GM23338 (cell line): ENCODE results near the gene CTTNBP2.

Experiments
- CTCF ChIP-seq, 2 experiments: fragments of 200-600 bp in 1 of 2; sonication (generic) in 1 of 2; conservative IDR thresholded peaks; 2 replicates each; pipeline versions ENCODE4 v1.5.1 to v1.6.1; 2016 to 2017; ENCODE audit warnings: antibody characterized with exemption in 2 of 2, low read depth in 2 of 2, mild to moderate bottlenecking in 2 of 2, moderate library complexity in 1 of 2
- POLR2AphosphoS5 ChIP-seq: IDR thresholded peaks from 2 replicates; pipeline ENCODE4 v1.6.1; 2016; ENCODE audit warnings: antibody characterized with exemption, low read depth
- ZNF114 ChIP-seq: fragments of 250-450 bp; sonication (Bioruptor Pico); IDR thresholded peaks from 2 replicates; pipeline ENCODE4 v1.5.0; 2020; ENCODE audit warnings: mild to moderate bottlenecking, moderate library complexity

- TF ChIP-seq CTCF (conservative IDR thresholded peaks at IDR 0.05; ENCODE audit: low read depth in 2 of 2): peak in 1 of 2 experiments; percentile 28; a peak in 1 of 4 replicates
- no peak for TF ChIP-seq ZNF114 (CRISPR knock-in tag)
- TF ChIP-seq POLR2AphosphoS5: no peak
Measured at GRCh38 chr7:117781707-117782106, 91.5 kb downstream of the CTTNBP2 start.
